Measurements from ENCODE around the gene PIK3R1. TPM values are rescaled to one million over a fixed set of nuclear protein-coding genes. Genes with fewer than 3 reads are reported as not detected.

The PIK3R1 gene
- total RNA-seq, 1 donor from 2014 or later, result 52.2 TPM

DNA sequence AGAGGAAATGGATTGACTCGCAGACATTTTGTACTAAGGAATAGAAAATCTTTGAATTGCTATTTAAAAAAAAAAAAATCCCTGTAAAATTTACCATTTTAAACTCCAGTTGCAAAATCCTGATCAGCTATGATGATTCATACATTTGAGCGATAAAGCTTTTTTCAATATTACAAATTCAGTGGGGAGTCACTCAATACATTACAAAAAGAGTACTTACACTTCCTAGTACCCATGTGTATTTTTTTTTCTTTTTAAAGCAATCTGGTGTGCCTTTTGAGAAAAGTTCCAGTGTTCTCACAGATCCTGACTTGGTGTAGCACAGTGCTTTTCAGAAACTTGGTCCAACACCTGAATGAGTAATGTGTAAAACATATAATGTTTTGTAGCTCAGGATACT lies 54.3 kb downstream of the PIK3R1 start:
- H3K27me3 Mint-ChIP-seq, result no peaks in the 10 kb centered on the region
- TF ChIP-seq, protein P1, sequence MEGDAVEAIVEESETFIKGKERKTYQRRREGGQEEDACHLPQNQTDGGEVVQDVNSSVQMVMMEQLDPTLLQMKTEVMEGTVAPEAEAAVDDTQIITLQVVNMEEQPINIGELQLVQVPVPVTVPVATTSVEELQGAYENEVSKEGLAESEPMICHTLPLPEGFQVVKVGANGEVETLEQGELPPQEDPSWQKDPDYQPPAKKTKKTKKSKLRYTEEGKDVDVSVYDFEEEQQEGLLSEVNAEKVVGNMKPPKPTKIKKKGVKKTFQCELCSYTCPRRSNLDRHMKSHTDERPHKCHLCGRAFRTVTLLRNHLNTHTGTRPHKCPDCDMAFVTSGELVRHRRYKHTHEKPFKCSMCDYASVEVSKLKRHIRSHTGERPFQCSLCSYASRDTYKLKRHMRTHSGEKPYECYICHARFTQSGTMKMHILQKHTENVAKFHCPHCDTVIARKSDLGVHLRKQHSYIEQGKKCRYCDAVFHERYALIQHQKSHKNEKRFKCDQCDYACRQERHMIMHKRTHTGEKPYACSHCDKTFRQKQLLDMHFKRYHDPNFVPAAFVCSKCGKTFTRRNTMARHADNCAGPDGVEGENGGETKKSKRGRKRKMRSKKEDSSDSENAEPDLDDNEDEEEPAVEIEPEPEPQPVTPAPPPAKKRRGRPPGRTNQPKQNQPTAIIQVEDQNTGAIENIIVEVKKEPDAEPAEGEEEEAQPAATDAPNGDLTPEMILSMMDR (IDR thresholded peaks at IDR 0.05), result no peak
- intact Hi-C loops (cut with micrococcal nuclease), result loop anchor here (5.0 kb wide), 1 partner anchor 1103 kb away; no protein-coding TSS in a partner anchor

DNA sequence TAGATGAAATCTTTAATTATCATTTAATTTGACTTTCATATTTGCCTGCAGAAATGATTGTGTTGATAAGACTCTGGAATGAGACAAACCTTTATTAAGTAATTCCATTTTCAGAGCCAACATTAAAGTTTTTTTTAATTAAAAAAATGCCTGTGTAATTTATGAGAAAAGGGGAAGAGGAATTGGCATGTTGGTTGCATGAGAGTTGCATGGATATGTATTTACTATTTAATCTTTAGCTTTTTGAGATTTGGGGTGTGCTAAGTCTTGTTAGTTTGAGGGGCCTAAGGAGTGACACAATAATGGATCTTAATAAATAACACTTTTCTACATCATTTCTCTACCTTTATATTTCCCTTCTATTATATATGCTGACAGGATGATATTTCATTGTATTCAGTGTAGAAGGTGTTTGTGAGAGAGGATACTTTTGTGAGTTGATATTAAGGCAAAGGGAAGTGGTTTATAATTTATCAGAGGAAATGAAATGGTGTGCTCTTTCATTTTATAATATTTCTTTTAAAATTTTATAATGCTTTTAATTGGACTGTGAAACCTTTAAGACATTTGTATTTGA lies 54.9 kb downstream of the PIK3R1 start:
- no peaks in the 10 kb centered on the region for H3K27me3 Mint-ChIP-seq
- POLR2A ChIA-PET, result interaction anchor here (1.2 kb wide), 1 partner anchor 55 kb away, joined by 5 read pairs; the partner anchor contains the start of gene PIK3R1
- CTCF ChIA-PET, result interaction anchor here (1.4 to 7.9 kb wide), 3 partner anchors 15 to 1024 kb away, joined by 3 to 69 read pairs (median 3); no protein-coding TSS in a partner anchor
- TF ChIP-seq, protein P1 (IDR thresholded peaks at IDR 0.05), result no peak
- H3K4me3 Mint-ChIP-seq, result no peak overlapping the region
- no peak overlapping the region for H3K27ac Mint-ChIP-seq
- peaks cover 24% of the 10 kb centered on the region for H3K36me3 Mint-ChIP-seq (ENCODE audit: low read depth)
- no peaks in the 10 kb centered on the region for H3K9me3 Mint-ChIP-seq
- ATAC-seq (ENCODE audit: low read depth) (no peak), DNase-seq (no peak)
- peaks cover 58% of the 10 kb centered on the region for H3K4me1 Mint-ChIP-seq
- intact Hi-C loops (cut with micrococcal nuclease), result loop anchor here (5.0 kb wide), 1 partner anchor 1103 kb away; no protein-coding TSS in a partner anchor

More for the DNA sequence above, 54.3 kb downstream of the PIK3R1 start:
- POLR2A ChIA-PET, result interaction anchor here (0.5 kb wide), 1 partner anchor 34 kb away, joined by 3 read pairs; no protein-coding TSS in a partner anchor
- no peak for ATAC-seq (ENCODE audit: low read depth)
- no peak for DNase-seq
- H3K4me1 Mint-ChIP-seq, result peaks cover 62% of the 10 kb centered on the region
- peaks cover 17% of the 10 kb centered on the region for H3K36me3 Mint-ChIP-seq (ENCODE audit: low read depth)
- H3K27ac Mint-ChIP-seq, result no peak overlapping the region
- no peaks in the 10 kb centered on the region for H3K9me3 Mint-ChIP-seq
- CTCF ChIA-PET, result interaction anchor here (1.4 to 7.9 kb wide), 2 partner anchors 15 to 1023 kb away, joined by 3 to 69 read pairs; no protein-coding TSS in a partner anchor
- H3K4me3 Mint-ChIP-seq, result no peak overlapping the region

DNA sequence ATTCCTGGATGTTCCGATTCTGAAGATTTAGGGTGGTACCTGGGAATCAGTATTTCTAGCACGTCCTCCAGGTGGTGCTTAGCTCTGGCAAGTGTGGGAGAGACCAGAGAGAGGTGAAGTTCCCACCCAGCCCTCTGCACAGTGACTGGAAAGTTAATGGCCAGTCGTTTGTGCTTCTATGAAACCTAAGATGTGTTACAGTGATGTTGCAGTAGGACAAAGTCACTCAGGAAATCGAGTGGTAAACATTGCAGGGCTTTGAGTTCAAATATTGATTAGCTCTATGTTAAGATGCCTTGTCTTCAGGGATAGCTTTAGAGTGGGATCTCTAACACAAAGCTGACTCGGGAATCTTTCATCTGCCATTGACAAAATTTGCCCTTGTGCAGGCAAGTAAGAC lies 55.6 kb downstream of the PIK3R1 start:
- intact Hi-C loops (cut with micrococcal nuclease), result loop anchor here (5.0 kb wide), 1 partner anchor 1104 kb away; no protein-coding TSS in a partner anchor
- Mint-ChIP-seq H3K36me3 (ENCODE audit: low read depth) (peaks cover 28% of the 10 kb centered on the region), H3K9me3 (no peaks in the 10 kb centered on the region), H3K27me3 (no peaks in the 10 kb centered on the region), H3K27ac (no peak overlapping the region), H3K4me3 (no peak overlapping the region), H3K4me1 (peaks cover 52% of the 10 kb centered on the region)
- no peak for DNase-seq
- no peak for ATAC-seq (ENCODE audit: low read depth)
- ChIA-PET CTCF (interaction anchor here (0.9 to 7.9 kb wide), 6 partner anchors 12 to 1025 kb away, joined by 3 to 69 read pairs (median 4); no protein-coding TSS in a partner anchor), POLR2A (interaction anchor here (1.2 kb wide), 1 partner anchor 55 kb away, joined by 5 read pairs; the partner anchor contains the start of gene PIK3R1)
- TF ChIP-seq, protein P1 (IDR thresholded peaks at IDR 0.05), result no peak

DNA sequence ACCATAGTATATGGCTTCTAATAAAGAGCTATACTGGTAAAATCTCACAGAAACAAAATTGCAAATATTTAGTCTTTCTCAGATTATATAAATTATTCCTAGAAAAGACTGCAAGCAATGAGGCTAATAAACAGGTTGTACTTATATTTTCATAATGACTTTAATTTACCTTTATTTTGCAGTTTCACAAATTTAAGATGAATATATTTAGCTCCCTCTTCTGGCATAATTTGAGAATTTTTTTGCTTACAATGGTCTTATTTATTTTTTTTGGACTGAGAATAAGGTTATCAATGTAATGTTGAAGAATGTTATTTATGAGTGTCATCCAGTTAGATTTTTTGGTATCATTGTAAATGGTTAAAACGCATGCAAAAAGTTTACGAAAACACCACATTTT lies 56.7 kb downstream of the PIK3R1 start:
- H3K4me1 Mint-ChIP-seq, result peaks cover 40% of the 10 kb centered on the region
- ChIA-PET POLR2A (interaction anchor here (1.0 kb wide), 1 partner anchor 1023 kb away, joined by 6 read pairs; no protein-coding TSS in a partner anchor), CTCF (interaction anchor here (1.2 to 7.9 kb wide), 4 partner anchors 14 to 1026 kb away, joined by 3 to 69 read pairs (median 12); no protein-coding TSS in a partner anchor)
- DNase-seq, result no peak
- H3K4me3 Mint-ChIP-seq, result no peak overlapping the region
- TF ChIP-seq, protein P1 (IDR thresholded peaks at IDR 0.05), result no peak
- no peaks in the 10 kb centered on the region for H3K9me3 Mint-ChIP-seq
- intact Hi-C loops (cut with micrococcal nuclease), result loop anchor here (1.0 to 5.0 kb wide), 2 partner anchors 1026 to 1105 kb away; no protein-coding TSS in a partner anchor
- H3K27me3 Mint-ChIP-seq, result no peaks in the 10 kb centered on the region
- H3K27ac Mint-ChIP-seq, result no peak overlapping the region
- H3K36me3 Mint-ChIP-seq (ENCODE audit: low read depth), result peaks cover 39% of the 10 kb centered on the region
- no peak for ATAC-seq (ENCODE audit: low read depth)

Data from activated B cell treated with CpG ODN at 0.5 μM for 24 hours (primary cell).